Endothelial cell of umbilical vein (primary cell): Measurements from ENCODE around the gene C5. TPM values are rescaled to one million over a fixed set of nuclear protein-coding genes. Genes with fewer than 3 reads are reported as not detected.

Experiments used
- BruUV-seq: library from RNA; stranded (reverse); fragments of 400-500 nt; replicated peaks from 2 replicates; lab custom pipeline; 2021; lab: Mats Ljungman, UMichigan
- CTCF ChIA-PET: fragments of 300-600, 350-600 bp; sonication (Branson Sonifier 250); formaldehyde crosslinking; loops from one replicate; lab custom pipeline; 2021; ENCODE audit warnings: antibody characterized with exemption, inconsistent platforms; lab: Charles Lee
- POLR2A ChIA-PET: fragments of 300-600, 350-600 bp; sonication (Branson Sonifier 250); formaldehyde crosslinking; loops from one replicate; lab custom pipeline; 2021; ENCODE audit warnings: antibody characterized with exemption, inconsistent platforms; lab: Charles Lee
- DNase-seq: peaks from one replicate; pipeline ENCODE4 v3.0.0-alpha.2; 2011; ENCODE audit warnings: low read depth, low spot score
- FAIRE-seq: peaks from 2 replicates; lab custom pipeline; 2011; peaks lifted over from hg19 to GRCh38; lab: Jason Lieb, UNC
- H2AFZ ChIP-seq: 2 replicates; pipeline ENCODE4 v1.6.0; 2012; ENCODE audit warnings: low read depth, low read length, control low read depth, inconsistent platforms
- H3K27ac ChIP-seq: 2 replicates; pipeline ENCODE4 v1.5.1; 2011; ENCODE audit warnings: low read depth, mild to moderate bottlenecking, control low read depth, low read length, moderate library complexity; ENCODE audit not compliant: insufficient read depth
- H3K27me3 ChIP-seq, 2 experiments: 2 replicates each; pipeline versions ENCODE4 v1.6.0 to v1.6.1; 2011; ENCODE audit warnings: low read length in 2 of 2, mixed read lengths in 1 of 2; ENCODE audit not compliant: control insufficient read depth in 2 of 2, insufficient read depth in 2 of 2
- H3K36me3 ChIP-seq, 2 experiments: 2 replicates in 1 of 2; 3 replicates in 1 of 2; pipeline ENCODE4 v1.5.1; 2011; ENCODE audit warnings: low read length in 2 of 2, mild to moderate bottlenecking in 1 of 2, moderate library complexity in 1 of 2; ENCODE audit not compliant: control insufficient read depth in 2 of 2, insufficient read depth in 2 of 2; ENCODE audit errors: extremely low read depth in 1 of 2
- H3K4me1 ChIP-seq: 3 replicates; pipeline ENCODE4 v1.5.1; 2011; ENCODE audit warnings: mild to moderate bottlenecking, low read length; ENCODE audit not compliant: control insufficient read depth, insufficient read depth; ENCODE audit errors: extremely low read depth
- H3K4me2 ChIP-seq: 2 replicates; pipeline ENCODE4 v1.6.1; 2011; ENCODE audit warnings: low read length, control low read depth, mixed read lengths; ENCODE audit not compliant: insufficient read depth
- H3K4me3 ChIP-seq, 3 experiments: fragments of 200-600 bp in 1 of 3; sonication (generic), shearing (Covaris generic) in 1 of 3; replicated peaks in 1 of 3; 2 replicates each; pipeline ENCODE4 v1.5.1; 2011 to 2016; ENCODE audit warnings: control low read depth in 3 of 3, low read length in 3 of 3, mild to moderate bottlenecking in 2 of 3, inconsistent platforms in 1 of 3, low read depth in 1 of 3, moderate library complexity in 1 of 3; ENCODE audit not compliant: insufficient read depth in 1 of 3
- H3K79me2 ChIP-seq: 2 replicates; pipeline ENCODE4 v1.6.0; 2012; ENCODE audit warnings: low read length, inconsistent platforms; ENCODE audit not compliant: control insufficient read depth, insufficient read depth
- H3K9ac ChIP-seq: replicated peaks from 2 replicates; pipeline ENCODE3; 2011; ENCODE audit warnings: low read length, control low read depth; ENCODE audit not compliant: insufficient read depth; ENCODE audit errors: extremely low read depth
- H3K9me1 ChIP-seq: replicated peaks from 3 replicates; pipeline ENCODE4 v1.6.0; 2011; ENCODE audit warnings: mild to moderate bottlenecking, low read length; ENCODE audit not compliant: control insufficient read depth, insufficient read depth; ENCODE audit errors: extremely low read depth
- H3K9me3 ChIP-seq: replicated peaks from 2 replicates; pipeline ENCODE4 v1.5.1; 2012; ENCODE audit warnings: low read length, inconsistent platforms; ENCODE audit not compliant: control insufficient read depth, insufficient read depth
- H4K20me1 ChIP-seq: replicated peaks from 2 replicates; pipeline ENCODE3; 2011; ENCODE audit warnings: mild to moderate bottlenecking, low read length; ENCODE audit not compliant: control insufficient read depth, insufficient read depth; ENCODE audit errors: extremely low read depth
- CTCF ChIP-seq, 2 donors: IDR thresholded peaks; 1 replicate in 1 of 2; 2 replicates in 1 of 2; pipeline ENCODE4 v1.5.1; 2011; ENCODE audit warnings: low read length in 2 of 2, mild to moderate bottlenecking in 2 of 2, moderate library complexity in 2 of 2, control low read depth in 1 of 2, inconsistent platforms in 1 of 2, low read depth in 1 of 2; ENCODE audit not compliant: insufficient read depth in 1 of 2; ENCODE audit errors: extremely low read depth in 1 of 2
- EZH2 ChIP-seq: IDR thresholded peaks from 2 replicates; pipeline ENCODE4 v1.6.1; 2012; ENCODE audit warnings: borderline replicate concordance, low read depth, mild to moderate bottlenecking, moderate library complexity, low read length, inconsistent platforms; ENCODE audit not compliant: severe bottlenecking
- FOS ChIP-seq: IDR thresholded peaks from 2 replicates; pipeline ENCODE4 v1.6.1; 2011; ENCODE audit warnings: mild to moderate bottlenecking, low read length, moderate library complexity, borderline replicate concordance; ENCODE audit not compliant: insufficient read depth
- GATA2 ChIP-seq: IDR thresholded peaks from 2 replicates; pipeline ENCODE4 v1.7.0; 2011; ENCODE audit warnings: low read depth, mild to moderate bottlenecking, moderate library complexity, mixed read lengths, low read length; ENCODE audit not compliant: insufficient read length, insufficient read depth
- JUN ChIP-seq: IDR thresholded peaks from 2 replicates; pipeline ENCODE4 v1.6.1; 2011; ENCODE audit warnings: borderline replicate concordance, low read depth; ENCODE audit not compliant: insufficient read length, insufficient read depth
- MYC ChIP-seq: IDR thresholded peaks from one replicate; pipeline ENCODE4 v1.6.1; 2011; ENCODE audit warnings: mild to moderate bottlenecking, low read depth, low read length
- POLR2A ChIP-seq: IDR thresholded peaks from 2 replicates; pipeline ENCODE4 v1.6.1; 2012; ENCODE audit warnings: low read depth, mild to moderate bottlenecking, control low read depth, low read length
- POLR2AphosphoS5 ChIP-seq: IDR thresholded peaks from 2 replicates; pipeline ENCODE4 v1.6.1; 2012; ENCODE audit warnings: low read depth, mild to moderate bottlenecking, control low read depth, low read length, moderate library complexity; ENCODE audit not compliant: insufficient read depth
- dilution Hi-C: fragments of 300-500 bp; cut with MboI; formaldehyde crosslinking; loops from one replicate; pipeline ENCODE4 v1.15.0; 2019; ENCODE audit warnings: low sequenced_read_pairs; ENCODE audit not compliant: extremely low pct_ligation_motif_present
- intact Hi-C: fragments of 100-400 bp; cut with micrococcal nuclease; formaldehyde crosslinking; loops from one replicate; pipeline ENCODE4 v1.10.0; 2022
- polyA plus RNA-seq, 4 experiments: library from polyadenylated mRNA; depleted of rRNA in 3 of 4; stranded (reverse) in 3 of 4; unstranded in 1 of 4; fragments of >200 nt; gene quantifications; 2 replicates each; pipeline versions ENCODE4 v1.2.1 to v1.2.3, GENCODE V29; 2011 to 2012; ENCODE audit warnings: missing spikeins in 1 of 4
- total RNA-seq: library from RNA; stranded (reverse); gene quantifications from 2 replicates; pipeline ENCODE4 v1.2.3, GENCODE V29; 2021
- TF ChIP-seq, protein P1 (sequence below): IDR thresholded peaks from 2 replicates; pipeline ENCODE4 v1.6.1; 2011; ENCODE audit not compliant: insufficient read depth, insufficient read length

The C5 gene
- total and polyA plus RNA-seq, 2 donors (not counting 3 experiments of a cell fraction or from before 2014, with no cell fraction given) = 0.79 to 1.6 TPM

- Histone ChIP-seq H3K4me1 (peaks cover 64% of the 10 kb centered on the region), H3K9me3 (no peaks in the 10 kb centered on the region), H3K9ac (no peak overlapping the region), H3K4me2 (no peak overlapping the region), H3K79me2 (no peaks in the 10 kb centered on the region), H3K36me3 (no peaks in the 10 kb centered on the region), H4K20me1 (no peaks in the 10 kb centered on the region), H3K27me3 (no peaks in the 10 kb centered on the region), H3K27ac (no peak overlapping the region), H2AFZ (no peak overlapping the region), H3K9me1 (no peaks in the 10 kb centered on the region), H3K4me3 (no peak overlapping the region)
- no peak for DNase-seq
- dilution Hi-C loops (no loop called here), intact Hi-C loops (no loop called here)
- no TSS peak for BruUV-seq
- TF ChIP-seq CTCF (IDR thresholded peaks at IDR 0.05; ENCODE audit: extremely low read depth in 1 of 2, insufficient read depth in 1 of 2, low read depth in 1 of 2, low read length in 2 of 2) = no peak
- no peak for TF ChIP-seq GATA2
- no peak for TF ChIP-seq POLR2AphosphoS5
- TF ChIP-seq POLR2A = no peak
- no peak for TF ChIP-seq FOS
- no peak for TF ChIP-seq JUN
- POLR2A ChIA-PET = no interaction called here
- FAIRE-seq = no peak
- CTCF ChIA-PET = interaction anchor here (0.8 to 1.5 kb wide), 4 partner anchors 41 to 185 kb away, joined by 3 to 7 read pairs (median 4); no protein-coding TSS in a partner anchor
Observed at GRCh38 chr9:120940573-120940972, 109.5 kb downstream of the C5 start.

DNA sequence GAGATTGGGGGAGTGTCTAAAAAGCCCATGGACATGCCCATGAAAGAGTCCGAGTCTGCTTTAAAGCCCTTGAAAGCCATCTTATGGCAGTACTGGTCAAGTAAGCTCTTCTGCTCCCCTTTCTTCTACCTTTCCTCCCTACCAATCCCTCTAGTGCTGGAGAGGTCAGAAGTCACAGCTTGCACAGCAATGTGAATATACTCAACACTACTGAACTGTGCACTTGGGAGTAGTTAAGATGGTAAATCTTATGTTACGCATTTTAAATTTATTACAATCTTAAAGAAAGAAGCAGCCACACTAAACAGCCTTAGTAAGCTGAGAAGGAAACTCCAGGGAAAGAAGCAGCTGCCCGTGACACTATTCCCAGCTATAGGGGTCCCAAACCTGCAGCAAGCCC, 111.2 kb downstream of the C5 start:
- Histone ChIP-seq H3K4me3 (no peak overlapping the region), H3K9me1 (no peaks in the 10 kb centered on the region), H3K9me3 (no peaks in the 10 kb centered on the region), H3K36me3 (no peaks in the 10 kb centered on the region), H3K27ac (no peak overlapping the region), H3K27me3 (no peaks in the 10 kb centered on the region), H3K9ac (no peak overlapping the region), H4K20me1 (no peaks in the 10 kb centered on the region), H3K4me2 (no peak overlapping the region), H3K4me1 (peaks cover 65% of the 10 kb centered on the region), H2AFZ (no peak overlapping the region), H3K79me2 (no peaks in the 10 kb centered on the region)
- DNase-seq = no peak
- ChIA-PET POLR2A (no interaction called here), CTCF (interaction anchor here (1.2 to 3.9 kb wide), 2 partner anchors 10 to 71 kb away, joined by 3 to 38 read pairs; no protein-coding TSS in a partner anchor)
- dilution Hi-C loops (no loop called here), intact Hi-C loops (loop anchor here (5.0 kb wide), 1 partner anchor 133 kb away; the partner anchor contains the start of gene CNTRL)
- no peak for FAIRE-seq
- no TSS peak for BruUV-seq
- TF ChIP-seq JUN (no peak), MYC (no peak), POLR2AphosphoS5 (no peak), FOS (no peak), CTCF (IDR thresholded peaks at IDR 0.05; ENCODE audit: extremely low read depth in 1 of 2, insufficient read depth in 1 of 2, low read depth in 1 of 2, low read length in 2 of 2) (no peak), EZH2 (no peak), POLR2A (no peak), GATA2 (no peak)
- TF ChIP-seq, protein P1, sequence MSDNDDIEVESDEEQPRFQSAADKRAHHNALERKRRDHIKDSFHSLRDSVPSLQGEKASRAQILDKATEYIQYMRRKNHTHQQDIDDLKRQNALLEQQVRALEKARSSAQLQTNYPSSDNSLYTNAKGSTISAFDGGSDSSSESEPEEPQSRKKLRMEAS = no peak
